Measurements from ENCODE around the gene BSPRY. TPM values are rescaled to one million over a fixed set of nuclear protein-coding genes. Genes with fewer than 3 reads are reported as not detected.
"Not testable (repeated sequence)": the region's sequence is repeated elsewhere in the genome, so short reads cannot be mapped to it uniquely, and the experiment has no call there.

BSPRY gene
- total RNA-seq, 1 experiment from 2014 or later: 14.5 TPM

DNA sequence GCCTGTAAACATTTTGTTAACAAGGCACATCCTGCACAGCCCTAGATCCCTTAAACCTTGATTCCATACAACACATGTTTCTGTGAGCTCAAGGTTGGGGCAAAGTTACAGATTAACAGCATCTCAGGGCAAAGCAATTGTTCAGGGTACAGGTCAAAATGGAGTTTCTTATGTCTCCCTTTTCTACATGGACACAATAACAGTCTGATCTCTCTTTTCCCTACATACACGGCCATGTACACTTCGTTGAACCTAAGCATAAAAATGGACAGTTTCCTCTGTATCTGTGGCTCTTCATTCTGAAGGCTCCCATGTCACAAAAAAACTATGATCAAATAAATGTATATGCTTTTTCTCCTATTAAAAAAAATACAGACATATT, 30.5 kb downstream of the BSPRY start:
- DNase-seq; BruUV-seq (replicated peaks); H3K9me3 Mint-ChIP-seq (ENCODE audit: low read depth, unreplicated experiment); H3K27me3 Mint-ChIP-seq (ENCODE audit: unreplicated experiment); CTCF ChIA-PET; H3K4me3 Mint-ChIP-seq (ENCODE audit: low read depth, unreplicated experiment); intact Hi-C loops (cut with micrococcal nuclease; ENCODE audit: unreplicated experiment); H3K27ac Mint-ChIP-seq (ENCODE audit: unreplicated experiment): not testable (repeated sequence)
- Mint-ChIP-seq H3K4me1 (ENCODE audit: low read depth, unreplicated experiment) (peaks cover 41% of the 10 kb centered on the region), H3K36me3 (ENCODE audit: insufficient read depth, unreplicated experiment) (peaks cover 30% of the 10 kb centered on the region)

DNA sequence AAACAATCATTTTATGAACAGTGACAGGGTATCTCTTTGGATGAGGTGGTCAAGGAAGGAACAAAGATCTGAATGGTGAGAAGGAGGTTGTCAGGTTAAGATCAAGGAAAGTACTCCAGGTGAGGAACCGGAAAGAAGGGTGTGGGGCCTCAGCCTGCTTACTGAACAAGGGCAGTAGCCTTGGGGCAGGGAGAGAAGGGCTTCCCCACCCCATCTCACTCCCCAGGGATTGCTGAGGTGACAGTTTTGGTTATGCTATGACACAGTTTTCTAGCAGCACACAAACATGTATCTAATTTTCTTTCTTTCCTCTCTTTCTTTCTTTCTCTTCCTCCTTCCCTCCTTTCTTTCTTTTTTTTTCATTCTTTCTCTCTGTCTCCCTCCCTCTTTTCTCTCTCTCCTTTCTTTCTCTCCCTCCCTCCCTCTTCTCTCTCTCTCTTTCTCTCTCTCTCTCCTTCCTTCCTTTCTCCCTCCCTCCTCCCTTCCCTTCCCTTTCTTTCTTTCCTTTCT, 31.6 kb downstream of the BSPRY start:
- intact Hi-C loops (cut with micrococcal nuclease; ENCODE audit: unreplicated experiment): no loop called here
- H3K27me3 Mint-ChIP-seq (ENCODE audit: unreplicated experiment): no peaks in the 10 kb centered on the region
- peak overlapping the region; percentile 82 for H3K27ac Mint-ChIP-seq (ENCODE audit: unreplicated experiment)
- no TSS peak for BruUV-seq (replicated peaks)
- peak overlapping the region; percentile 36 for H3K4me3 Mint-ChIP-seq (ENCODE audit: low read depth, unreplicated experiment)
- no peaks in the 10 kb centered on the region for H3K9me3 Mint-ChIP-seq (ENCODE audit: low read depth, unreplicated experiment)
- TF ChIP-seq, protein P1, sequence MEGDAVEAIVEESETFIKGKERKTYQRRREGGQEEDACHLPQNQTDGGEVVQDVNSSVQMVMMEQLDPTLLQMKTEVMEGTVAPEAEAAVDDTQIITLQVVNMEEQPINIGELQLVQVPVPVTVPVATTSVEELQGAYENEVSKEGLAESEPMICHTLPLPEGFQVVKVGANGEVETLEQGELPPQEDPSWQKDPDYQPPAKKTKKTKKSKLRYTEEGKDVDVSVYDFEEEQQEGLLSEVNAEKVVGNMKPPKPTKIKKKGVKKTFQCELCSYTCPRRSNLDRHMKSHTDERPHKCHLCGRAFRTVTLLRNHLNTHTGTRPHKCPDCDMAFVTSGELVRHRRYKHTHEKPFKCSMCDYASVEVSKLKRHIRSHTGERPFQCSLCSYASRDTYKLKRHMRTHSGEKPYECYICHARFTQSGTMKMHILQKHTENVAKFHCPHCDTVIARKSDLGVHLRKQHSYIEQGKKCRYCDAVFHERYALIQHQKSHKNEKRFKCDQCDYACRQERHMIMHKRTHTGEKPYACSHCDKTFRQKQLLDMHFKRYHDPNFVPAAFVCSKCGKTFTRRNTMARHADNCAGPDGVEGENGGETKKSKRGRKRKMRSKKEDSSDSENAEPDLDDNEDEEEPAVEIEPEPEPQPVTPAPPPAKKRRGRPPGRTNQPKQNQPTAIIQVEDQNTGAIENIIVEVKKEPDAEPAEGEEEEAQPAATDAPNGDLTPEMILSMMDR (IDR thresholded peaks at IDR 0.05; ENCODE audit: unreplicated experiment): no peak
- H3K4me1 Mint-ChIP-seq (ENCODE audit: low read depth, unreplicated experiment): peaks cover 41% of the 10 kb centered on the region
- H3K36me3 Mint-ChIP-seq (ENCODE audit: insufficient read depth, unreplicated experiment): peaks cover 24% of the 10 kb centered on the region
- DNase-seq: no peak
- CTCF ChIA-PET: no interaction called here

- BruUV-seq (replicated peaks); H3K9me3 Mint-ChIP-seq (ENCODE audit: low read depth, unreplicated experiment); intact Hi-C loops (cut with micrococcal nuclease; ENCODE audit: unreplicated experiment); H3K27me3 Mint-ChIP-seq (ENCODE audit: unreplicated experiment); DNase-seq: not testable (repeated sequence)
- H3K4me1 Mint-ChIP-seq (ENCODE audit: low read depth, unreplicated experiment): peaks cover 41% of the 10 kb centered on the region
- peaks cover 18% of the 10 kb centered on the region for H3K36me3 Mint-ChIP-seq (ENCODE audit: insufficient read depth, unreplicated experiment)
- H3K27ac Mint-ChIP-seq (ENCODE audit: unreplicated experiment): peak overlapping the region; percentile 82
- H3K4me3 Mint-ChIP-seq (ENCODE audit: low read depth, unreplicated experiment): peak overlapping the region; percentile 10
- CTCF ChIA-PET: interaction anchor here (0.6 kb wide), 1 partner anchor 13 kb away, joined by 3 read pairs; no protein-coding TSS in a partner anchor
These were observed 32.1 kb downstream of the BSPRY start for GRCh38 chr9:113381441-113381840.

DNA sequence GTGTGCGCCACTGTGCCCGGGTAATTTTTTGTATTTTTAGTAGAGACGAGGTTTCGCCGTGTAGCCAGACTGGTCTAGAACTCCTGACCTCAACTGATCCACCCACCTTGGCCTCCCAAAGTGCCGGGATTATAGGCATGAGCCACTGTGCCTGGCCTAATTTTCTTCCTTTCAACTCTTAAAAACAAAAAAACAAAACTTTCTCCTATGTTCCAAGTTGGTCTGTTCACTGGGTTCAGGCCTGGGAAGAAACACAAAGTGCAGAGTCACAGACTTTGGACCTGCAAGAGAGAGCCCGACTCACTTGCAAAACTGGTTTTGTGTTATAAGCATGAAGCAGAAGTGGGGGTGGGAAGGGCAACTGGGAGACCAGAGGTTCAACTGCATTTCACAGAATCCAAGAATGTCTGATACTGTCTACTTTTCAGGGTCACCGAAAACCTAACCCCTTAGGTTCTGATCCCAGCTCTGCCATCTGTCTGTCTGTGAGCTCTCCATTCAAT, 32.6 kb downstream of the BSPRY start:
- H3K27me3 Mint-ChIP-seq (ENCODE audit: unreplicated experiment): no peaks in the 10 kb centered on the region
- peak overlapping the region; percentile 10 for H3K4me3 Mint-ChIP-seq (ENCODE audit: low read depth, unreplicated experiment)
- H3K9me3 Mint-ChIP-seq (ENCODE audit: low read depth, unreplicated experiment): no peaks in the 10 kb centered on the region
- DNase-seq: peak; percentile 72
- peak overlapping the region; percentile 82 for H3K27ac Mint-ChIP-seq (ENCODE audit: unreplicated experiment)
- no TSS peak for BruUV-seq (replicated peaks)
- TF ChIP-seq, protein P1 (IDR thresholded peaks at IDR 0.05; ENCODE audit: unreplicated experiment): no peak
- peaks cover 13% of the 10 kb centered on the region for H3K36me3 Mint-ChIP-seq (ENCODE audit: insufficient read depth, unreplicated experiment)
- intact Hi-C loops (cut with micrococcal nuclease; ENCODE audit: unreplicated experiment): loop anchor here (2.0 kb wide), 1 partner anchor 19 kb away; the partner anchor contains the start of gene ALAD
- H3K4me1 Mint-ChIP-seq (ENCODE audit: low read depth, unreplicated experiment): peaks cover 46% of the 10 kb centered on the region
- CTCF ChIA-PET: interaction anchor here (0.6 kb wide), 1 partner anchor 12 kb away, joined by 3 read pairs; no protein-coding TSS in a partner anchor

DNA sequence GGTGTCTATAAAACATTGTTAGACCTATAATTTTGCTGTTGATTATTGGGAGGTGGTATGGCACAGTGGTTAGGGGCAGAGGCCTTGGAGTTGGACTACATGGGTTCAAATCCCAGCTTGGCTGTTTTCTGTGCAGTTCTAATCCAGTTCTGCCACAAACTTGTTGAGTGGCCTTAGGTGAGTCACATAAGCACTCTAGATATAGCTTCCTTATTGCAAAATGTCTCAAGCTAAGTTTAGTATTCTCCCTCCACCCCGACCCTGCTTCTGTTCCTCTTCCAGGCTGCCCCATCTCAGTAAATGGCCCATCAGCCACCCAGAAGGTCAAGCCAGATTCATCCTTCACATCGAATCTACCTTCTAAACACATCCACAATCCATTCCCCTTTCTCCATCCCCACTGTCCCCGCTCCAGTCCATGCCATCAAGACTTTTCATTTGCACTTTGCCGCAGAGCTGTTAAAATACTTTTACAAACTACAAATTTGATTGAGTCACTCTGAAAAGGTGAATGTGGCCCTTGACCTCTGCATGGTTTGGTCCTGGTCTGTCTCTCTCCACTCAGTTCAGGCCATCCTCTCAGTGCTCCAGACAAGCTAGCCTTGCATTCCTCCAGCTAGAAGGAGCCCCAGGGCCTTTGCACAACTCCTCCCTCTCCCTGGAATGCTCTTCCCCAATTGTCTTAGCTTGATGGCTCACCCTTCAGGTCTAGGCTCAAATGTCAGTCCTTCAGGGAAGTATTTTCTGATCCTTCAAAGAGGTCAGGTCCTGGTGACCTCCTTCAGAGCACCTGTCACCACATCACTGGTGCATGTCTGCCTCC, 37.4 kb downstream of the BSPRY start:
- H3K4me1 Mint-ChIP-seq (ENCODE audit: low read depth, unreplicated experiment): peaks cover 38% of the 10 kb centered on the region
- BruUV-seq (replicated peaks): TSS peak; percentile 77
- peaks cover 19% of the 10 kb centered on the region for H3K36me3 Mint-ChIP-seq (ENCODE audit: insufficient read depth, unreplicated experiment)
- H3K27me3 Mint-ChIP-seq (ENCODE audit: unreplicated experiment): no peaks in the 10 kb centered on the region
- TF ChIP-seq, protein P1 (IDR thresholded peaks at IDR 0.05; ENCODE audit: unreplicated experiment): no peak
- DNase-seq: no peak
- H3K4me3 Mint-ChIP-seq (ENCODE audit: low read depth, unreplicated experiment): peak overlapping the region; percentile 24
- H3K27ac Mint-ChIP-seq (ENCODE audit: unreplicated experiment): peak overlapping the region; percentile 66
- intact Hi-C loops (cut with micrococcal nuclease; ENCODE audit: unreplicated experiment): loop anchor here (5.0 kb wide), 1 partner anchor 44 kb away; the partner anchor contains the start of gene WDR31
- CTCF ChIA-PET: no interaction called here
- no peaks in the 10 kb centered on the region for H3K9me3 Mint-ChIP-seq (ENCODE audit: low read depth, unreplicated experiment)

All from Calu3 (cell line).